ENCODE data around the gene GTF2IRD1. TPM values are rescaled to one million over a fixed set of nuclear protein-coding genes. Genes with fewer than 3 reads are reported as not detected.

Gene GTF2IRD1
- total and polyA plus RNA-seq, 9 of the 15 experiments (the other 6 are each of a cell fraction or from before 2014, with no cell fraction given), result 9.1 to 30.2 (median 14.0) TPM

DNA sequence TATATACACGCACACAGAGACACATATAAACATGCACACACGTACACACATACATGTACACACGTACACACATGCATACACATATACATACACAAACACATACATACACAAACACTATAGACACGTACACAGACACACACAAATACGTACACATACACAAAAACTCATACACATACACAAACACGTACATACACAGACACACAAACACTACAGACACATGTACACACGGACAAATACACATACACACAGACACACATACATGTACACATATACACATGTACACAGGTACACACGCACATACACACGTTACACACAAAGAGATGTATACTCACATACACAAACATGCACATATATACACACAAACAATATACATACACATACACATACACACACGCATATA is 35.2 kb upstream of the GTF2IRD1 start (continued):
- TF ChIP-seq MYBL2 (IDR thresholded peaks at IDR 0.05; ENCODE audit: low read depth), result peak; percentile 34; the same call in 1 of the 2 replicates
- TF ChIP-seq MYBL2 (CRISPR knock-in tag; IDR thresholded peaks at IDR 0.05; ENCODE audit: borderline replicate concordance), result no peak
- TF ChIP-seq, protein P1, sequence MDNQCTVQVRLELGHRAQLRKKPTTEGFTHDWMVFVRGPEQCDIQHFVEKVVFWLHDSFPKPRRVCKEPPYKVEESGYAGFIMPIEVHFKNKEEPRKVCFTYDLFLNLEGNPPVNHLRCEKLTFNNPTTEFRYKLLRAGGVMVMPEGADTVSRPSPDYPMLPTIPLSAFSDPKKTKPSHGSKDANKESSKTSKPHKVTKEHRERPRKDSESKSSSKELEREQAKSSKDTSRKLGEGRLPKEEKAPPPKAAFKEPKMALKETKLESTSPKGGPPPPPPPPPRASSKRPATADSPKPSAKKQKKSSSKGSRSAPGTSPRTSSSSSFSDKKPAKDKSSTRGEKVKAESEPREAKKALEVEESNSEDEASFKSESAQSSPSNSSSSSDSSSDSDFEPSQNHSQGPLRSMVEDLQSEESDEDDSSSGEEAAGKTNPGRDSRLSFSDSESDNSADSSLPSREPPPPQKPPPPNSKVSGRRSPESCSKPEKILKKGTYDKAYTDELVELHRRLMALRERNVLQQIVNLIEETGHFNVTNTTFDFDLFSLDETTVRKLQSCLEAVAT (IDR thresholded peaks at IDR 0.05), result 0 out of 4 replicates have a peak, but pooled peaks of 1 of the 2 experiments have one; percentile 45
- TF ChIP-seq KDM1A (IDR thresholded peaks at IDR 0.05), result peak in 1 of 2 experiments; percentile 96; a peak in 2 of 4 replicates
- no peak for TF ChIP-seq PYGO2 (tag; IDR thresholded peaks at IDR 0.05)
- peak; percentile 71; the same call in 1 of the 2 replicates for TF ChIP-seq LARP7 (IDR thresholded peaks at IDR 0.05)
- no peak for TF ChIP-seq MXI1 (IDR thresholded peaks at IDR 0.05; ENCODE audit: low read depth, low read length)
- TF ChIP-seq, protein P2, sequence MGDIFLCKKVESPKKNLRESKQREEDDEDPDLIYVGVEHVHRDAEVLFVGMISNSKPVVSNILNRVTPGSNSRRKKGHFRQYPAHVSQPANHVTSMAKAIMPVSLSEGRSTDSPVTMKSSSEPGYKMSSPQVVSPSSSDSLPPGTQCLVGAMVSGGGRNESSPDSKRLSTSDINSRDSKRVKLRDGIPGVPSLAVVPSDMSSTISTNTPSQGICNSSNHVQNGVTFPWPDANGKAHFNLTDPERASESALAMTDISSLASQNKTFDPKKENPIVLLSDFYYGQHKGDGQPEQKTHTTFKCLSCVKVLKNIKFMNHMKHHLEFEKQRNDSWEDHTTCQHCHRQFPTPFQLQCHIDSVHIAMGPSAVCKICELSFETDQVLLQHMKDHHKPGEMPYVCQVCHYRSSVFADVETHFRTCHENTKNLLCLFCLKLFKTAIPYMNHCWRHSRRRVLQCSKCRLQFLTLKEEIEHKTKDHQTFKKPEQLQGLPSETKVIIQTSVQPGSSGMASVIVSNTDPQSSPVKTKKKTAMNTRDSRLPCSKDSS (IDR thresholded peaks at IDR 0.05; ENCODE audit: low read depth, partially characterized antibody), result peak; percentile 37
- 0 out of 4 replicates have a peak, but pooled peaks of 1 of the 2 experiments have one; percentile 17 for TF ChIP-seq TRIM24 (IDR thresholded peaks at IDR 0.05)
- TF ChIP-seq IRF2 (CRISPR knock-in tag; IDR thresholded peaks at IDR 0.05), result no peak
- TF ChIP-seq HDAC1 (IDR thresholded peaks at IDR 0.05), result 0 out of 4 replicates have a peak, but pooled peaks of 1 of the 2 experiments have one; percentile 34
- no peak for TF ChIP-seq ZNF785 (CRISPR knock-in tag; IDR thresholded peaks at IDR 0.05)
- 0 out of 2 replicates have a peak, but pooled peaks have one; percentile 30 for TF ChIP-seq NCOR1 (IDR thresholded peaks at IDR 0.05)
- TF ChIP-seq CBFA2T3 (IDR thresholded peaks at IDR 0.05), result peak; percentile 18
- TF ChIP-seq HSF4 (CRISPR knock-in tag; IDR thresholded peaks at IDR 0.05; ENCODE audit: borderline replicate concordance), result no peak
- TF ChIP-seq, protein P3, sequence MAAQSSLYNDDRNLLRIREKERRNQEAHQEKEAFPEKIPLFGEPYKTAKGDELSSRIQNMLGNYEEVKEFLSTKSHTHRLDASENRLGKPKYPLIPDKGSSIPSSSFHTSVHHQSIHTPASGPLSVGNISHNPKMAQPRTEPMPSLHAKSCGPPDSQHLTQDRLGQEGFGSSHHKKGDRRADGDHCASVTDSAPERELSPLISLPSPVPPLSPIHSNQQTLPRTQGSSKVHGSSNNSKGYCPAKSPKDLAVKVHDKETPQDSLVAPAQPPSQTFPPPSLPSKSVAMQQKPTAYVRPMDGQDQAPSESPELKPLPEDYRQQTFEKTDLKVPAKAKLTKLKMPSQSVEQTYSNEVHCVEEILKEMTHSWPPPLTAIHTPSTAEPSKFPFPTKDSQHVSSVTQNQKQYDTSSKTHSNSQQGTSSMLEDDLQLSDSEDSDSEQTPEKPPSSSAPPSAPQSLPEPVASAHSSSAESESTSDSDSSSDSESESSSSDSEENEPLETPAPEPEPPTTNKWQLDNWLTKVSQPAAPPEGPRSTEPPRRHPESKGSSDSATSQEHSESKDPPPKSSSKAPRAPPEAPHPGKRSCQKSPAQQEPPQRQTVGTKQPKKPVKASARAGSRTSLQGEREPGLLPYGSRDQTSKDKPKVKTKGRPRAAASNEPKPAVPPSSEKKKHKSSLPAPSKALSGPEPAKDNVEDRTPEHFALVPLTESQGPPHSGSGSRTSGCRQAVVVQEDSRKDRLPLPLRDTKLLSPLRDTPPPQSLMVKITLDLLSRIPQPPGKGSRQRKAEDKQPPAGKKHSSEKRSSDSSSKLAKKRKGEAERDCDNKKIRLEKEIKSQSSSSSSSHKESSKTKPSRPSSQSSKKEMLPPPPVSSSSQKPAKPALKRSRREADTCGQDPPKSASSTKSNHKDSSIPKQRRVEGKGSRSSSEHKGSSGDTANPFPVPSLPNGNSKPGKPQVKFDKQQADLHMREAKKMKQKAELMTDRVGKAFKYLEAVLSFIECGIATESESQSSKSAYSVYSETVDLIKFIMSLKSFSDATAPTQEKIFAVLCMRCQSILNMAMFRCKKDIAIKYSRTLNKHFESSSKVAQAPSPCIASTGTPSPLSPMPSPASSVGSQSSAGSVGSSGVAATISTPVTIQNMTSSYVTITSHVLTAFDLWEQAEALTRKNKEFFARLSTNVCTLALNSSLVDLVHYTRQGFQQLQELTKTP (IDR thresholded peaks at IDR 0.05; ENCODE audit: low read depth in 1 of 2, partially characterized antibody in 2 of 2), result no peak
- peak; percentile 87; the same call in 1 of the 2 replicates for TF ChIP-seq TSC22D4 (tag; IDR thresholded peaks at IDR 0.05)
- TF ChIP-seq ZNF3 (CRISPR knock-in tag; IDR thresholded peaks at IDR 0.05), result no peak
- TF ChIP-seq, protein P4, sequence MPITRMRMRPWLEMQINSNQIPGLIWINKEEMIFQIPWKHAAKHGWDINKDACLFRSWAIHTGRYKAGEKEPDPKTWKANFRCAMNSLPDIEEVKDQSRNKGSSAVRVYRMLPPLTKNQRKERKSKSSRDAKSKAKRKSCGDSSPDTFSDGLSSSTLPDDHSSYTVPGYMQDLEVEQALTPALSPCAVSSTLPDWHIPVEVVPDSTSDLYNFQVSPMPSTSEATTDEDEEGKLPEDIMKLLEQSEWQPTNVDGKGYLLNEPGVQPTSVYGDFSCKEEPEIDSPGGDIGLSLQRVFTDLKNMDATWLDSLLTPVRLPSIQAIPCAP (CRISPR knock-in tag; IDR thresholded peaks at IDR 0.05; ENCODE audit: borderline replicate concordance), result no peak
- no peak for TF ChIP-seq ARHGAP35 (IDR thresholded peaks at IDR 0.05; ENCODE audit: partially characterized antibody)
- peak; percentile 62; the same call in 1 of the 2 replicates for TF ChIP-seq SMARCA5 (IDR thresholded peaks at IDR 0.05)
